Common myeloid progenitor, CD34-positive (primary cell): Measurements from ENCODE around the gene TELO2.

Source experiments
- CTCF ChIA-PET: fragments of 350-600 bp; sonication (Branson Sonifier 250); formaldehyde crosslinking; loops from one replicate; lab custom pipeline; 2021; ENCODE audit warnings: antibody characterized with exemption; lab: Charles Lee
- POLR2A ChIA-PET: fragments of 350-600 bp; sonication (Branson Sonifier 250); formaldehyde crosslinking; loops from one replicate; lab custom pipeline; 2021; ENCODE audit warnings: antibody characterized with exemption; lab: Charles Lee
- DNase-seq, 3 donors: peaks; one replicate each; pipeline versions ENCODE4 v3.0.0 to v3.0.0-alpha.2; 2013
- H3K27ac ChIP-seq, 2 experiments: 1 replicate in 1 of 2; 2 replicates in 1 of 2; pipeline ENCODE4 v1.7.0; 2013; ENCODE audit warnings: inconsistent platforms in 2 of 2, low read length in 2 of 2, mild to moderate bottlenecking in 2 of 2, low read depth in 1 of 2, moderate library complexity in 1 of 2; ENCODE audit not compliant: severe bottlenecking in 2 of 2, insufficient read depth in 1 of 2, poor library complexity in 1 of 2
- H3K27me3 ChIP-seq, 5 experiments: replicated peaks in 2 of 5; 1 replicate in 3 of 5; 2 replicates in 2 of 5; pipeline versions ENCODE4 v1.6.1 to v1.7.0; 2013; ENCODE audit warnings: low read length in 4 of 5, mild to moderate bottlenecking in 2 of 5, moderate library complexity in 2 of 5, inconsistent platforms in 1 of 5; ENCODE audit not compliant: insufficient read depth in 5 of 5, control insufficient read depth in 4 of 5
- H3K36me3 ChIP-seq, 4 experiments: 1 replicate in 2 of 4; 2 replicates in 2 of 4; pipeline versions ENCODE4 v1.6.1 to v1.7.0; 2013; ENCODE audit warnings: low read length in 3 of 4, control low read depth in 1 of 4, mild to moderate bottlenecking in 1 of 4; ENCODE audit not compliant: control insufficient read depth in 4 of 4, insufficient read depth in 4 of 4
- H3K4me1 ChIP-seq, 4 experiments: 1 replicate in 3 of 4; 2 replicates in 1 of 4; pipeline versions ENCODE4 v1.6.1 to v1.7.1; 2013; ENCODE audit warnings: low read length in 3 of 4, mild to moderate bottlenecking in 3 of 4, control low read depth in 1 of 4, inconsistent platforms in 1 of 4, moderate library complexity in 1 of 4; ENCODE audit not compliant: control insufficient read depth in 4 of 4, insufficient read depth in 4 of 4; ENCODE audit errors: control extremely low read depth in 1 of 4
- H3K4me3 ChIP-seq, 7 experiments: 1 replicate in 4 of 7; 2 replicates in 3 of 7; pipeline versions ENCODE4 v1.5.1 to v1.7.0; 2013; ENCODE audit warnings: mild to moderate bottlenecking in 7 of 7, low read length in 6 of 7, moderate library complexity in 6 of 7, inconsistent platforms in 2 of 7, low read depth in 2 of 7, control low read depth in 1 of 7; ENCODE audit not compliant: insufficient read depth in 4 of 7, control insufficient read depth in 1 of 7; ENCODE audit errors: extremely low read depth in 1 of 7
- H3K9me3 ChIP-seq, 5 experiments: 1 replicate in 4 of 5; 2 replicates in 1 of 5; pipeline versions ENCODE4 v1.6.1 to v1.7.1; 2013; ENCODE audit warnings: low read length in 4 of 5, mild to moderate bottlenecking in 2 of 5, inconsistent platforms in 1 of 5, low read depth in 1 of 5, moderate library complexity in 1 of 5; ENCODE audit not compliant: control insufficient read depth in 4 of 5, insufficient read depth in 2 of 5; ENCODE audit errors: control extremely low read depth in 1 of 5
- WGBS: methylation state at CpG from one replicate; pipeline ENCODE4 v1.1.5; 2013; ENCODE audit not compliant: insufficient coverage; 5-methylcytosine and 5-hydroxymethylcytosine counted together

Gene TELO2

DNA sequence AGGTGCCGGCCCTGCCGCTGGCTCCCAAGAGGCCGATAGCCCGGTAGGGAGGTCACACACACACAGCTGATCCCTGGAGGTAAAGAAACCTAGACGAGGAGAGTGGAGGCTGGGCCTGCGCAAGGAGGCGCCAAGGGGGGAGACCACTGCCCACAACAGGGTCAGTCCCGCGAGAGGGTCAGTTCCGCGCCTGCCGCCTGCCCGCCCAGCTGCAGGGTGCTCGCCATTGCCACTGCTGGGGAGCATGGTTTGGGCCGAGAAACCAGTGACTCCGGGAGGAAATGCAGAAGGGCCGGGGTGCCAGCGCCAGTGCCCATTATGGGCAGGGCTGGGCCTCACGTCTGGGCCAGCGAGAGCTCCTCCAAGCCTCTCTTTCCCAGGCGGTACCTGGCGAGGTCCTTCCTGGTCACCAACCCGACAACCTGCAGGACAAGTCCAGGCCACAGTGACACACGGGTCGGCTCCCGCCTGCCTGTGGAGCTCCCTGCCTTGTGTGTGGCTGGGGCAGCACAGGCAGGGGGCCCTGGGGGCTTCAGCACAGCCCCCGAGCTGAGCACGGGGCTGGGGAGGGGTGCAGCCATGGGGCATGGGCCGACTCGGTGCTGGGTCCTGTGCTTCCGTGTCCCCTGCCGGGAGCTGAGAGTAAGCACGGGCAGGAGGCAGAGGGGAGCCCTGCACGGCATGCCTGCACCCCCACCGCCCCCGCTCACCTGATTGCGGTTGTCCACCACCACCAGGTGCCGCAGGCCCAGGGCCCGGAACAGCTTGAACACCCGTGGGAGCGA is 46.7 kb upstream of the TELO2 start:
- WGBS: 97% methylated on average over 37 of the region's 41 CpGs
- no peaks in the 10 kb centered on the region for H3K27me3 ChIP-seq
- POLR2A ChIA-PET: interaction anchor here (0.6 kb wide), 1 partner anchor 130 kb away, joined by 5 read pairs; no protein-coding TSS in a partner anchor
- peaks cover under 1 to 62% (median 44%) of the 10 kb centered on the region in 4 experiments for H3K36me3 ChIP-seq
- DNase-seq: no peak
- CTCF ChIA-PET: interaction anchor here (1.2 kb wide), 1 partner anchor 15 kb away, joined by 3 read pairs; no protein-coding TSS in a partner anchor
- no peak overlapping the region for H3K4me3 ChIP-seq
- H3K27ac ChIP-seq: no peak overlapping the region
- H3K4me1 ChIP-seq: no peaks in the 10 kb centered on the region
- H3K9me3 ChIP-seq: no peaks in the 10 kb centered on the region

- no peak overlapping the region for H3K4me3 ChIP-seq
- no peak for DNase-seq
- no peaks in the 10 kb centered on the region for H3K4me1 ChIP-seq
- ChIA-PET POLR2A (no interaction called here), CTCF (no interaction called here)
- peaks cover 4 to 76% (median 52%) of the 10 kb centered on the region in 4 experiments for H3K36me3 ChIP-seq
- no peak overlapping the region for H3K27ac ChIP-seq
- no peaks in the 10 kb centered on the region for H3K9me3 ChIP-seq
- H3K27me3 ChIP-seq: no peaks in the 10 kb centered on the region
- WGBS: 99% methylated on average over 11 of the region's 11 CpGs
Measured at GRCh38 chr16:1447965-1448364, 45.2 kb upstream of the TELO2 start.

- no peaks in the 10 kb centered on the region for H3K9me3 ChIP-seq
- H3K4me3 ChIP-seq: no peak overlapping the region
- no peaks in the 10 kb centered on the region for H3K27me3 ChIP-seq
- DNase-seq: no peak
- peaks cover 4 to 81% (median 57%) of the 10 kb centered on the region in 4 experiments for H3K36me3 ChIP-seq
- H3K27ac ChIP-seq: no peak overlapping the region
- CTCF ChIA-PET: no interaction called here
- peaks cover 0 to 1% (median 0%) of the 10 kb centered on the region in 4 experiments for H3K4me1 ChIP-seq
- POLR2A ChIA-PET: no interaction called here
- 95% methylated on average over 23 of the region's 30 CpGs for WGBS
Measured at GRCh38 chr16:1448536-1449116, 44.5 kb upstream of the TELO2 start.

DNA sequence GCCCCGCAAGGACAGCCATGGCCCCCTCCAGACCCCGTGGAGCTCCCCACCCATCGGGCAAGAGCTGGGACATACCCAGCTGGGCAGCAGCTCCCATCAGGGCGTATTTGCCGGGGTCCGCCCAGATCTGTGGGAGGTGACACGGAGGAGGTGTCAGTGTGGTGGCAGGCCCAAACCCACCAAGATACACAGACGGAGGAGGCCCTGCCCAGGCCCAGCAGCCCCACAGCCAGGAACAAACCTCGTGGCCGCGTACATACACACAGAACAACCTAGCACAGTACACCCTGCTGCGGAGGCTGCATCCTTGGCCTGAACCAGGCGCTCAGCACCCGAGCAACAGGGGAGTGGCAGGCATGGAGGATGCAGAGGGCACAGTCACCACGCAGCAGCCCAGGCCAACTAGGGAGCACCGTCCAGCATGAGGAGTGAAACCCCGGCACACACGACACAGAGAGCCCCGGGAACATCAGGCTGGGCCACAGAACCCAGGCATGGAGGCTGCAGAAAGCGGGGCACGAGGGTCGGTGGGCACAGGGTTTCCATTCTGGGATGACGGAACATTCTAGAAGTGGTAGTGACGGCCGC is 43.9 kb upstream of the TELO2 start:
- Histone ChIP-seq H3K27me3 (no peaks in the 10 kb centered on the region), H3K4me3 (no peak overlapping the region), H3K27ac (no peak overlapping the region), H3K9me3 (no peaks in the 10 kb centered on the region), H3K4me1 (peaks cover 0 to 7% (median 0%) of the 10 kb centered on the region in 4 experiments), H3K36me3 (peaks cover 4 to 88% (median 62%) of the 10 kb centered on the region in 4 experiments)
- no peak for DNase-seq
- ChIA-PET CTCF (no interaction called here), POLR2A (no interaction called here)
- 96% methylated on average over 19 of the region's 25 CpGs for WGBS

GRCh38 chr16:1450218-1450617 is 42.9 kb upstream of the TELO2 start:
- H3K36me3 ChIP-seq: peaks cover 7 to 96% (median 66%) of the 10 kb centered on the region in 4 experiments
- POLR2A ChIA-PET: no interaction called here
- H3K9me3 ChIP-seq: no peaks in the 10 kb centered on the region
- H3K4me1 ChIP-seq: peaks cover 0 to 10% (median 0%) of the 10 kb centered on the region in 4 experiments
- no peaks in the 10 kb centered on the region for H3K27me3 ChIP-seq
- CTCF ChIA-PET: no interaction called here
- WGBS: 97% methylated on average over 29 of the region's 29 CpGs
- H3K27ac ChIP-seq: no peak overlapping the region
- no peak for DNase-seq
- H3K4me3 ChIP-seq: no peak overlapping the region

GRCh38 chr16:1450841-1451240 is 42.3 kb upstream of the TELO2 start:
- Histone ChIP-seq H3K27ac (no peak overlapping the region), H3K4me3 (no peak overlapping the region), H3K9me3 (no peaks in the 10 kb centered on the region), H3K36me3 (peaks cover 11 to 97% (median 64%) of the 10 kb centered on the region in 4 experiments), H3K27me3 (no peaks in the 10 kb centered on the region), H3K4me1 (peaks cover 0 to 11% (median 0%) of the 10 kb centered on the region in 4 experiments)
- ChIA-PET POLR2A (no interaction called here), CTCF (no interaction called here)
- DNase-seq: no peak
- 100% methylated on average over 13 of the region's 21 CpGs for WGBS
